ENCODE results near the gene TIAM2.
"Not testable (repeated sequence)": the region's sequence is repeated elsewhere in the genome, so short reads cannot be mapped to it uniquely, and the experiment has no call there.

The TIAM2 gene

GRCh38 chr6:155093430-155093829 lies 98.3 kb downstream of the TIAM2 start:
- Histone ChIP-seq H3K27me3 (ENCODE audit: control insufficient read depth, insufficient read depth, low read length) (no peaks in the 10 kb centered on the region), H3K4me1 (ENCODE audit: control insufficient read depth, insufficient read depth, low read length) (no peaks in the 10 kb centered on the region), H3K36me3 (ENCODE audit: control insufficient read depth, insufficient read depth, low read length) (no peaks in the 10 kb centered on the region), H3K27ac (ENCODE audit: low read length) (no peak overlapping the region), H3K4me3 (ENCODE audit: low read length) (no peak overlapping the region), H3K9me3 (ENCODE audit: control insufficient read depth, insufficient read depth, low read length) (no peaks in the 10 kb centered on the region)
- DNase-seq (ENCODE audit: low read depth, low spot score): no peak
- WGBS (ENCODE audit: insufficient coverage, insufficient read length): no CpG with 5 or more reads among the region's 7 CpGs

GRCh38 chr6:155100087-155100486 lies 105.0 kb downstream of the TIAM2 start:
- Histone ChIP-seq H3K9me3 (ENCODE audit: control insufficient read depth, insufficient read depth, low read length) (no peaks in the 10 kb centered on the region), H3K4me1 (ENCODE audit: control insufficient read depth, insufficient read depth, low read length) (no peaks in the 10 kb centered on the region), H3K36me3 (ENCODE audit: control insufficient read depth, insufficient read depth, low read length) (no peaks in the 10 kb centered on the region), H3K4me3 (ENCODE audit: low read length) (no peak overlapping the region), H3K27me3 (ENCODE audit: control insufficient read depth, insufficient read depth, low read length) (no peaks in the 10 kb centered on the region), H3K27ac (ENCODE audit: low read length) (no peak overlapping the region)
- no CpG with 5 or more reads among the region's 8 CpGs for WGBS (ENCODE audit: insufficient coverage, insufficient read length)
- DNase-seq (ENCODE audit: low read depth, low spot score): no peak

GRCh38 chr6:155100591-155100990 lies 105.5 kb downstream of the TIAM2 start:
- H3K36me3 ChIP-seq (ENCODE audit: control insufficient read depth, insufficient read depth, low read length): no peaks in the 10 kb centered on the region
- no peaks in the 10 kb centered on the region for H3K9me3 ChIP-seq (ENCODE audit: control insufficient read depth, insufficient read depth, low read length)
- no peaks in the 10 kb centered on the region for H3K27me3 ChIP-seq (ENCODE audit: control insufficient read depth, insufficient read depth, low read length)
- WGBS (ENCODE audit: insufficient coverage, insufficient read length): no CpG with 5 or more reads among the region's 6 CpGs
- H3K4me1 ChIP-seq (ENCODE audit: control insufficient read depth, insufficient read depth, low read length): no peaks in the 10 kb centered on the region
- no peak overlapping the region for H3K4me3 ChIP-seq (ENCODE audit: low read length)
- no peak overlapping the region for H3K27ac ChIP-seq (ENCODE audit: low read length)
- no peak for DNase-seq (ENCODE audit: low read depth, low spot score)

GRCh38 chr6:155103083-155103645 lies 108.0 kb downstream of the TIAM2 start:
- H3K36me3 ChIP-seq (ENCODE audit: control insufficient read depth, insufficient read depth, low read length); H3K9me3 ChIP-seq (ENCODE audit: control insufficient read depth, insufficient read depth, low read length); H3K27me3 ChIP-seq (ENCODE audit: control insufficient read depth, insufficient read depth, low read length); H3K27ac ChIP-seq (ENCODE audit: low read length); H3K4me3 ChIP-seq (ENCODE audit: low read length); DNase-seq (ENCODE audit: low read depth, low spot score); H3K4me1 ChIP-seq (ENCODE audit: control insufficient read depth, insufficient read depth, low read length): not testable (repeated sequence)
- no CpG with 5 or more reads among the region's 9 CpGs for WGBS (ENCODE audit: insufficient coverage, insufficient read length)

- Histone ChIP-seq H3K27ac (ENCODE audit: low read length) (no peak overlapping the region), H3K9me3 (ENCODE audit: control insufficient read depth, insufficient read depth, low read length) (no peaks in the 10 kb centered on the region), H3K36me3 (ENCODE audit: control insufficient read depth, insufficient read depth, low read length) (no peaks in the 10 kb centered on the region), H3K27me3 (ENCODE audit: control insufficient read depth, insufficient read depth, low read length) (no peaks in the 10 kb centered on the region), H3K4me1 (ENCODE audit: control insufficient read depth, insufficient read depth, low read length) (no peaks in the 10 kb centered on the region), H3K4me3 (ENCODE audit: low read length) (no peak overlapping the region)
- no peak for DNase-seq (ENCODE audit: low read depth, low spot score)
- no CpG with 5 or more reads among the region's 5 CpGs for WGBS (ENCODE audit: insufficient coverage, insufficient read length)
These were observed 108.8 kb downstream of the TIAM2 start for GRCh38 chr6:155103816-155104366.

GRCh38 chr6:155106456-155107115 lies 111.5 kb downstream of the TIAM2 start:
- WGBS (ENCODE audit: insufficient coverage, insufficient read length): no CpG with 5 or more reads among the region's 8 CpGs
- no peaks in the 10 kb centered on the region for H3K36me3 ChIP-seq (ENCODE audit: control insufficient read depth, insufficient read depth, low read length)

GRCh38 chr6:155107432-155108069 lies 112.4 kb downstream of the TIAM2 start:
- no CpG with 5 or more reads among the region's 7 CpGs for WGBS (ENCODE audit: insufficient coverage, insufficient read length)
- H3K4me1 ChIP-seq (ENCODE audit: control insufficient read depth, insufficient read depth, low read length): no peaks in the 10 kb centered on the region; the same call in 1 of the 2 replicates
- H3K27ac ChIP-seq (ENCODE audit: low read length): no peak overlapping the region

More at GRCh38 chr6:155106456-155107115, 111.5 kb downstream of the TIAM2 start:
- H3K27ac ChIP-seq (ENCODE audit: low read length): no peak overlapping the region
- H3K9me3 ChIP-seq (ENCODE audit: control insufficient read depth, insufficient read depth, low read length): no peaks in the 10 kb centered on the region
- no peak for DNase-seq (ENCODE audit: low read depth, low spot score)
- H3K4me3 ChIP-seq (ENCODE audit: low read length): no peak overlapping the region
- H3K27me3 ChIP-seq (ENCODE audit: control insufficient read depth, insufficient read depth, low read length): no peaks in the 10 kb centered on the region
- no peaks in the 10 kb centered on the region; the same call in 1 of the 2 replicates for H3K4me1 ChIP-seq (ENCODE audit: control insufficient read depth, insufficient read depth, low read length)

GRCh38 chr6:155108070-155108820 lies 113.1 kb downstream of the TIAM2 start:
- Histone ChIP-seq H3K27ac (ENCODE audit: low read length) (no peak overlapping the region), H3K36me3 (ENCODE audit: control insufficient read depth, insufficient read depth, low read length) (no peaks in the 10 kb centered on the region), H3K27me3 (ENCODE audit: control insufficient read depth, insufficient read depth, low read length) (no peaks in the 10 kb centered on the region), H3K4me1 (ENCODE audit: control insufficient read depth, insufficient read depth, low read length) (peaks cover 1% of the 10 kb centered on the region; the same call in 1 of the 2 replicates), H3K9me3 (ENCODE audit: control insufficient read depth, insufficient read depth, low read length) (no peaks in the 10 kb centered on the region), H3K4me3 (ENCODE audit: low read length) (no peak overlapping the region)
- DNase-seq (ENCODE audit: low read depth, low spot score): no peak
- no CpG with 5 or more reads among the region's 11 CpGs for WGBS (ENCODE audit: insufficient coverage, insufficient read length)

More at GRCh38 chr6:155107432-155108069, 112.4 kb downstream of the TIAM2 start:
- Histone ChIP-seq H3K4me3 (ENCODE audit: low read length) (no peak overlapping the region), H3K27me3 (ENCODE audit: control insufficient read depth, insufficient read depth, low read length) (no peaks in the 10 kb centered on the region), H3K36me3 (ENCODE audit: control insufficient read depth, insufficient read depth, low read length) (no peaks in the 10 kb centered on the region), H3K9me3 (ENCODE audit: control insufficient read depth, insufficient read depth, low read length) (no peaks in the 10 kb centered on the region)
- DNase-seq (ENCODE audit: low read depth, low spot score): no peak

GRCh38 chr6:155110721-155111120 lies 115.6 kb downstream of the TIAM2 start:
- Histone ChIP-seq H3K4me3 (ENCODE audit: low read length) (no peak overlapping the region), H3K27me3 (ENCODE audit: control insufficient read depth, insufficient read depth, low read length) (no peaks in the 10 kb centered on the region), H3K36me3 (ENCODE audit: control insufficient read depth, insufficient read depth, low read length) (no peaks in the 10 kb centered on the region), H3K9me3 (ENCODE audit: control insufficient read depth, insufficient read depth, low read length) (no peaks in the 10 kb centered on the region), H3K4me1 (ENCODE audit: control insufficient read depth, insufficient read depth, low read length) (peaks cover 1% of the 10 kb centered on the region; the same call in 1 of the 2 replicates), H3K27ac (ENCODE audit: low read length) (no peak overlapping the region)
- no CpG with 5 or more reads among the region's 2 CpGs for WGBS (ENCODE audit: insufficient coverage, insufficient read length)
- no peak for DNase-seq (ENCODE audit: low read depth, low spot score)

- no peak overlapping the region for H3K4me3 ChIP-seq (ENCODE audit: low read length)
- H3K27me3 ChIP-seq (ENCODE audit: control insufficient read depth, insufficient read depth, low read length): no peaks in the 10 kb centered on the region
- peaks cover 1% of the 10 kb centered on the region; the same call in 1 of the 2 replicates for H3K4me1 ChIP-seq (ENCODE audit: control insufficient read depth, insufficient read depth, low read length)
- H3K36me3 ChIP-seq (ENCODE audit: control insufficient read depth, insufficient read depth, low read length): no peaks in the 10 kb centered on the region
- H3K9me3 ChIP-seq (ENCODE audit: control insufficient read depth, insufficient read depth, low read length): no peaks in the 10 kb centered on the region
- WGBS (ENCODE audit: insufficient coverage, insufficient read length): no CpG with 5 or more reads among the region's 7 CpGs
- no peak overlapping the region for H3K27ac ChIP-seq (ENCODE audit: low read length)
- no peak for DNase-seq (ENCODE audit: low read depth, low spot score)
These were observed 117.6 kb downstream of the TIAM2 start for GRCh38 chr6:155112757-155113156.
